IMR-90 (cell line): Measurements from ENCODE around the gene IRS4. TPM values are rescaled to one million over a fixed set of nuclear protein-coding genes. Genes with fewer than 3 reads are reported as not detected.

ENCODE experiments used
- ATAC-seq: fragments of 200-7000 bp; cut with Tn5 transposase; 2 replicates; pipeline ENCODE4 v1.9.1; 2020; ENCODE audit warnings: low read depth, mild to moderate bottlenecking, moderate library complexity
- BruUV-seq: library from RNA; stranded (reverse); fragments of 400-500 nt; replicated peaks from 2 replicates; lab custom pipeline; 2021; lab: Mats Ljungman, UMichigan
- CTCF ChIA-PET: fragments of 300-600 bp; formaldehyde crosslinking; extraction: SDS; loops from one replicate; lab custom pipeline; 2021; ENCODE audit warnings: antibody characterized with exemption; lab: Yijun Ruan, JAX
- POLR2A ChIA-PET: fragments of 300-600 bp; sonication (Branson Sonifier 250); formaldehyde crosslinking; loops from one replicate; lab custom pipeline; 2022; ENCODE audit warnings: antibody characterized with exemption; ENCODE audit not compliant: unreplicated experiment; lab: Charles Lee
- DNase-seq: peaks from one replicate; pipeline ENCODE4 v3.0.0; 2013
- H2AFZ ChIP-seq: replicated peaks from 2 replicates; pipeline ENCODE3; 2013; ENCODE audit warnings: low read length, mild to moderate bottlenecking; ENCODE audit not compliant: poor library complexity
- H2AK5ac ChIP-seq: 2 replicates; pipeline ENCODE4 v1.6.1; 2013; ENCODE audit warnings: low read depth, low read length, inconsistent platforms
- H2AK9ac ChIP-seq: replicated peaks from 2 replicates; pipeline ENCODE3; 2013; ENCODE audit warnings: mild to moderate bottlenecking, low read depth, low read length, moderate library complexity; ENCODE audit not compliant: poor library complexity
- H2BK120ac ChIP-seq: 2 replicates; pipeline ENCODE4 v1.6.1; 2013; ENCODE audit warnings: low read depth, low read length, inconsistent platforms
- H2BK15ac ChIP-seq: 3 replicates; pipeline ENCODE4 v1.6.1; 2013; ENCODE audit warnings: low read depth, low read length, inconsistent platforms
- H2BK20ac ChIP-seq: 2 replicates; pipeline ENCODE4 v1.6.1; 2013; ENCODE audit warnings: low read depth, mild to moderate bottlenecking, inconsistent platforms, low read length, moderate library complexity
- H2BK5ac ChIP-seq: 2 replicates; pipeline ENCODE4 v1.6.1; 2013; ENCODE audit warnings: mild to moderate bottlenecking, low read depth, low read length, inconsistent platforms; ENCODE audit not compliant: poor library complexity, severe bottlenecking
- H3K14ac ChIP-seq: replicated peaks from 2 replicates; pipeline ENCODE4 v1.6.1; 2013; ENCODE audit warnings: low read depth, low read length, inconsistent platforms
- H3K18ac ChIP-seq: 2 replicates; pipeline ENCODE4 v1.6.1; 2013; ENCODE audit warnings: low read depth, low read length, control low read depth
- H3K23ac ChIP-seq: 2 replicates; pipeline ENCODE4 v1.6.1; 2013; ENCODE audit warnings: low read depth, low read length, inconsistent platforms
- H3K27ac ChIP-seq: 2 replicates; pipeline ENCODE4 v1.5.1; 2013; ENCODE audit warnings: mild to moderate bottlenecking, control low read depth, low read length; ENCODE audit not compliant: insufficient read depth
- H3K27me3 ChIP-seq: 2 replicates; pipeline ENCODE4 v1.6.1; 2013; ENCODE audit warnings: low read length; ENCODE audit not compliant: control insufficient read depth, insufficient read depth
- H3K36me3 ChIP-seq: 2 replicates; pipeline ENCODE4 v1.6.1; 2013; ENCODE audit warnings: low read length, mixed read lengths; ENCODE audit not compliant: control insufficient read depth, insufficient read depth
- H3K4ac ChIP-seq: 2 replicates; pipeline ENCODE4 v1.6.1; 2013; ENCODE audit warnings: low read depth, low read length, inconsistent platforms
- H3K4me1 ChIP-seq: 2 replicates; pipeline ENCODE4 v1.6.1; 2013; ENCODE audit warnings: low read length, mixed read lengths; ENCODE audit not compliant: control insufficient read depth, insufficient read depth
- H3K4me2 ChIP-seq: 2 replicates; pipeline ENCODE4 v1.6.1; 2013; ENCODE audit warnings: low read depth, mild to moderate bottlenecking, control low read depth, low read length, moderate library complexity
- H3K4me3 ChIP-seq: 2 replicates; pipeline ENCODE4 v1.5.1; 2013; ENCODE audit warnings: low read depth, mild to moderate bottlenecking, control low read depth, low read length, moderate library complexity; ENCODE audit not compliant: insufficient read depth
- H3K56ac ChIP-seq: 2 replicates; pipeline ENCODE4 v1.6.1; 2013; ENCODE audit warnings: low read length, inconsistent platforms; ENCODE audit not compliant: insufficient read depth; ENCODE audit errors: extremely low read depth
- H3K79me1 ChIP-seq, 2 experiments: 2 replicates each; pipeline ENCODE4 v1.6.1; 2013; ENCODE audit warnings: low read length in 2 of 2, inconsistent platforms in 1 of 2, low read depth in 1 of 2
- H3K9ac ChIP-seq: 2 replicates; pipeline ENCODE4 v1.6.1; 2013; ENCODE audit warnings: low read depth, low read length, control low read depth
- H3K9me1 ChIP-seq: 2 replicates; pipeline ENCODE4 v1.6.1; 2013; ENCODE audit warnings: low read length, inconsistent platforms; ENCODE audit not compliant: insufficient read depth
- H3K9me3 ChIP-seq: 2 replicates; pipeline ENCODE4 v1.6.1; 2013; ENCODE audit warnings: low read length; ENCODE audit not compliant: control insufficient read depth, insufficient read depth
- H4K20me1 ChIP-seq: 2 replicates; pipeline ENCODE4 v1.6.1; 2013; ENCODE audit warnings: low read length, inconsistent platforms; ENCODE audit not compliant: insufficient read depth
- H4K5ac ChIP-seq: 2 replicates; pipeline ENCODE4 v1.6.1; 2013; ENCODE audit warnings: mild to moderate bottlenecking, low read depth, low read length, control low read depth
- H4K8ac ChIP-seq, 2 experiments: 2 replicates each; pipeline ENCODE4 v1.6.1; 2013; ENCODE audit warnings: low read depth in 2 of 2, low read length in 2 of 2, control low read depth in 1 of 2, inconsistent platforms in 1 of 2
- H4K91ac ChIP-seq: 2 replicates; pipeline ENCODE4 v1.6.1; 2013; ENCODE audit warnings: low read depth, low read length, inconsistent platforms; ENCODE audit not compliant: insufficient read depth
- CEBPB ChIP-seq: IDR thresholded peaks from 2 replicates; pipeline ENCODE4 v1.6.1; 2012; ENCODE audit warnings: low read depth, low read length, improper control_type of control experiment
- CHD1 ChIP-seq: IDR thresholded peaks from 2 replicates; pipeline ENCODE4 v1.6.1; 2012; ENCODE audit warnings: low read depth, low read length, improper control_type of control experiment
- ELK1 ChIP-seq: fragments of 150-350 bp; IDR thresholded peaks from 2 replicates; pipeline ENCODE4 v1.6.1; 2016; ENCODE audit warnings: low read depth, mild to moderate bottlenecking, low read length, moderate library complexity, borderline replicate concordance
- MXI1 ChIP-seq: IDR thresholded peaks from 2 replicates; pipeline ENCODE4 v1.6.1; 2012; ENCODE audit warnings: low read depth, mild to moderate bottlenecking, low read length, moderate library complexity, borderline replicate concordance
- NFE2L2 ChIP-seq: fragments of 150-350 bp; IDR thresholded peaks from 2 replicates; pipeline ENCODE4 v1.6.1; 2016; ENCODE audit warnings: low read depth, mild to moderate bottlenecking, low read length
- RFX5 ChIP-seq: IDR thresholded peaks from 2 replicates; pipeline ENCODE4 v1.8.0; 2012; ENCODE audit warnings: low read depth, mild to moderate bottlenecking, low read length, moderate library complexity
- SMC3 ChIP-seq: fragments of 150-350 bp; IDR thresholded peaks from 2 replicates; pipeline ENCODE4 v1.6.1; 2016; ENCODE audit warnings: low read depth, mild to moderate bottlenecking, antibody characterized with exemption, low read length, moderate library complexity
- USF2 ChIP-seq: fragments of 150-350 bp; IDR thresholded peaks from 2 replicates; pipeline ENCODE4 v1.6.1; 2017; ENCODE audit warnings: mild to moderate bottlenecking, antibody characterized with exemption, low read length, low read depth
- WGBS, 2 experiments: methylation state at CpG; one replicate each; pipeline versions ENCODE4 v1.1.5 to v1.1.7; 2013; ENCODE audit warnings: missing lambda C conversion rate in 2 of 2; ENCODE audit not compliant: insufficient read length in 1 of 2; ENCODE audit errors: extremely low coverage in 2 of 2; 5-methylcytosine and 5-hydroxymethylcytosine counted together
- dilution Hi-C: fragments of 300-500 bp; cut with HindIII; formaldehyde crosslinking; loops from one replicate; pipeline ENCODE4 v1.14.3; 2018; ENCODE audit warnings: low sequenced_read_pairs; ENCODE audit not compliant: unreplicated experiment
- in situ Hi-C: fragments of 300-500 bp; cut with MboI; formaldehyde crosslinking; loops from 3 replicates; pipeline ENCODE4 v1.14.3; 2019; ENCODE audit warnings: low sequenced_read_pairs, inconsistent platforms, mixed read lengths
- intact Hi-C: fragments of 100-400 bp; cut with micrococcal nuclease; formaldehyde crosslinking; loops from 2 replicates; pipeline ENCODE4 v1.10.0; 2022
- polyA plus RNA-seq, 3 experiments: library from polyadenylated mRNA; depleted of rRNA; stranded (reverse); fragments of >200 nt; gene quantifications; 2 replicates each; pipeline ENCODE4 v1.2.3, GENCODE V29; 2012; ENCODE audit warnings: low replicate concordance in 1 of 3
- total RNA-seq: library from RNA; depleted of rRNA; stranded (reverse); fragments of >200 nt; gene quantifications from 2 replicates; pipeline ENCODE4 v1.2.3, GENCODE V29; 2012
- TF ChIP-seq, protein P1 (sequence below): conservative IDR thresholded peaks from 2 replicates; pipeline ENCODE4 v1.5.1; 2012; ENCODE audit warnings: mild to moderate bottlenecking, low read depth, low read length, improper control_type of control experiment

The IRS4 gene
- total and polyA plus RNA-seq, 2 of the 4 experiments (the other 2 are of a cell fraction), result 0.02 TPM; not detected in 1

DNA sequence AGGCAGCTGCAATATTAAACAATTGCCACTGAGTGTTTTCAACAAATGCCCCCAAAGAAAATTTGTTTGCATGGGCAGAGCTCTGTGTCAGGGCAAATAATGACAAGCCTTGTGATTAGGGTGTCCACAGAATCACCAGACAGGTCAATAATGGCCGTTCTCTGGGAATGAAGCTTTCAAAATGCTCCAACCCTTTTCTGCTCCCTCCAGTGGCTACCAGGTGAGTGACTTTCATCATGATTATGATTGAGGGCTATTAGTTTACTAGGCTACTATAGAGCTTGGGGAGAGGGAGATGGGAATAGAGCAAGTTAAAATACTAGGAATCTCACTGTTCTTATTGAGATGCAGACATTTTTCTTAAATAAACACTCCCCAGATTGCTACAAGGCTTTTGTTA is 23.5 kb downstream of the IRS4 start:
- Histone ChIP-seq H3K79me1 (no peaks in the 10 kb centered on the region), H3K36me3 (no peaks in the 10 kb centered on the region), H3K27me3 (no peaks in the 10 kb centered on the region), H4K5ac (no peak overlapping the region), H3K9me1 (no peaks in the 10 kb centered on the region), H3K27ac (no peak overlapping the region), H2AK9ac (no peak overlapping the region), H3K4me2 (no peak overlapping the region), H3K4me1 (no peaks in the 10 kb centered on the region), H4K91ac (no peak overlapping the region), H2BK5ac (no peak overlapping the region), H3K14ac (no peak overlapping the region), H4K8ac (no peak overlapping the region), H2BK120ac (no peak overlapping the region), H4K20me1 (no peaks in the 10 kb centered on the region), H3K23ac (no peak overlapping the region), H3K18ac (no peak overlapping the region), H2AFZ (no peak overlapping the region), H2AK5ac (no peak overlapping the region), H3K9me3 (no peaks in the 10 kb centered on the region), H3K9ac (no peak overlapping the region), H2BK15ac (no peak overlapping the region), H2BK20ac (no peak overlapping the region), H3K4me3 (no peak overlapping the region), H3K4ac (no peak overlapping the region), H3K56ac (no peak overlapping the region)
- dilution Hi-C loops (no loop called here), in situ Hi-C loops (no loop called here), intact Hi-C loops (no loop called here)
- ATAC-seq, result no peak
- no peak for DNase-seq
- TF ChIP-seq, protein P1, sequence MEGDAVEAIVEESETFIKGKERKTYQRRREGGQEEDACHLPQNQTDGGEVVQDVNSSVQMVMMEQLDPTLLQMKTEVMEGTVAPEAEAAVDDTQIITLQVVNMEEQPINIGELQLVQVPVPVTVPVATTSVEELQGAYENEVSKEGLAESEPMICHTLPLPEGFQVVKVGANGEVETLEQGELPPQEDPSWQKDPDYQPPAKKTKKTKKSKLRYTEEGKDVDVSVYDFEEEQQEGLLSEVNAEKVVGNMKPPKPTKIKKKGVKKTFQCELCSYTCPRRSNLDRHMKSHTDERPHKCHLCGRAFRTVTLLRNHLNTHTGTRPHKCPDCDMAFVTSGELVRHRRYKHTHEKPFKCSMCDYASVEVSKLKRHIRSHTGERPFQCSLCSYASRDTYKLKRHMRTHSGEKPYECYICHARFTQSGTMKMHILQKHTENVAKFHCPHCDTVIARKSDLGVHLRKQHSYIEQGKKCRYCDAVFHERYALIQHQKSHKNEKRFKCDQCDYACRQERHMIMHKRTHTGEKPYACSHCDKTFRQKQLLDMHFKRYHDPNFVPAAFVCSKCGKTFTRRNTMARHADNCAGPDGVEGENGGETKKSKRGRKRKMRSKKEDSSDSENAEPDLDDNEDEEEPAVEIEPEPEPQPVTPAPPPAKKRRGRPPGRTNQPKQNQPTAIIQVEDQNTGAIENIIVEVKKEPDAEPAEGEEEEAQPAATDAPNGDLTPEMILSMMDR, result no peak
- TF ChIP-seq ELK1, result no peak
- no peak for TF ChIP-seq CHD1
- TF ChIP-seq USF2, result no peak
- no peak for TF ChIP-seq MXI1
- TF ChIP-seq SMC3, result no peak
- no peak for TF ChIP-seq CEBPB
- no peak for TF ChIP-seq RFX5
- no peak for TF ChIP-seq NFE2L2
- whole genome bisulfite sequencing, 2 experiments, result no CpG with 5 or more reads among the region's 1 CpG
- ChIA-PET CTCF (no interaction called here), POLR2A (no interaction called here)
- BruUV-seq, result no TSS peak
